GM19193 (cell line): ENCODE measurements around the gene IFITM10.

Experiments
- POLR2A ChIP-seq: IDR thresholded peaks from 4 replicates; pipeline ENCODE4 v1.6.1; 2011; ENCODE audit not compliant: insufficient read depth, insufficient read length; ENCODE audit errors: extremely low read depth

IFITM10 gene

GRCh38 chr11:1691026-1691877, 59.1 kb downstream of the IFITM10 start:
- no peak for TF ChIP-seq POLR2A

GRCh38 chr11:1690167-1691025, 60.0 kb downstream of the IFITM10 start:
- no peak for TF ChIP-seq POLR2A
